Activated CD4-positive, alpha-beta memory T cell treated with anti-CD3 and anti-CD28 coated beads for 36 hours (primary cell): ENCODE measurements around the gene AGPAT2. TPM values are rescaled to one million over a fixed set of nuclear protein-coding genes. Genes with fewer than 3 reads are reported as not detected.
A peak's percentile ranks its signal among the peaks of the same experiment; 100 is the strongest.

Experiments used
- CTCF ChIA-PET: fragments of 350-600 bp; sonication (Branson Sonifier 250); formaldehyde crosslinking; loops from one replicate; lab custom pipeline; 2021; ENCODE audit warnings: antibody characterized with exemption, inconsistent platforms; lab: Charles Lee
- POLR2A ChIA-PET: fragments of 350-600 bp; sonication (Branson Sonifier 250); formaldehyde crosslinking; loops from one replicate; lab custom pipeline; 2021; ENCODE audit warnings: antibody characterized with exemption; lab: Charles Lee
- DNase-seq: peaks from one replicate; pipeline ENCODE4 v3.0.0-alpha.2; 2020
- H3K27ac Mint-ChIP-seq: one replicate; pipeline ENCODE4 v1.8.0; 2021; ENCODE audit warnings: mixed read lengths
- H3K27me3 Mint-ChIP-seq: one replicate; pipeline ENCODE4 v1.8.0; 2021; ENCODE audit warnings: mixed read lengths
- H3K36me3 Mint-ChIP-seq: one replicate; pipeline ENCODE4 v1.8.0; 2021; ENCODE audit warnings: mixed read lengths
- H3K4me1 Mint-ChIP-seq: one replicate; pipeline ENCODE4 v1.8.0; 2021; ENCODE audit warnings: low read depth, mixed read lengths
- H3K4me3 Mint-ChIP-seq: one replicate; pipeline ENCODE4 v1.8.0; 2021; ENCODE audit warnings: mild to moderate bottlenecking, mixed read lengths
- H3K9me3 Mint-ChIP-seq: one replicate; pipeline ENCODE4 v1.8.0; 2021; ENCODE audit warnings: mixed read lengths
- intact Hi-C: fragments of 100-400 bp; cut with micrococcal nuclease; formaldehyde crosslinking; loops from one replicate; pipeline ENCODE4 v1.15.1; 2023
- total RNA-seq, 2 experiments: library from RNA; stranded (reverse); gene quantifications; one replicate each; pipeline ENCODE4 v1.2.3, GENCODE V29; 2021

Gene AGPAT2
- total RNA-seq, 2 experiments from 2014 or later = 16.3 to 16.8 TPM

DNA sequence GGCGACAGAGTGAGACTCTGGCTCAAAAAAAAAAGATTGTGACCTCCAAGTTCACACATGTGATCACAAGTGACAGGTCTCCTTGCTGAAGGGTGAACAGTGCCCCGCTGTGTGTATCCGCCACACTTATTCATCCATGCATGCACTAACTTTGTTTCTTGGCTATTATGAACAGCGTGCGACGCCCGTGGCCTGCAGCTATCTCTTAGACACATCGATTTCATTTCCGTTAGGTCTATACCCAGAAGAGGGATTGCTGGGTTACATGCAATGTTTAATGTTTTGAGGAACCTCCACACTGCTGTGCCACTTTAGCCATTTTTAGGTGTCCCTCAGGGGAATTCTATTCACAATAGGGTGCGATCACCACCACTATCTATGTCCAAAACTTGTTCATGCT lies 36.6 kb downstream of the AGPAT2 start:
- Mint-ChIP-seq H3K27me3 (peaks cover 18% of the 10 kb centered on the region), H3K9me3 (no peaks in the 10 kb centered on the region), H3K4me3 (no peak overlapping the region), H3K36me3 (no peaks in the 10 kb centered on the region), H3K27ac (no peak overlapping the region), H3K4me1 (no peaks in the 10 kb centered on the region)
- intact Hi-C loops = no loop called here
- POLR2A ChIA-PET = no interaction called here
- CTCF ChIA-PET = interaction anchor here (0.6 kb wide), 1 partner anchor 21 kb away, joined by 4 read pairs; no protein-coding TSS in a partner anchor
- no peak for DNase-seq

- Mint-ChIP-seq H3K27ac (no peak overlapping the region), H3K4me3 (no peak overlapping the region), H3K27me3 (peaks cover 15% of the 10 kb centered on the region), H3K9me3 (no peaks in the 10 kb centered on the region), H3K4me1 (no peaks in the 10 kb centered on the region), H3K36me3 (no peaks in the 10 kb centered on the region)
- CTCF ChIA-PET = no interaction called here
- intact Hi-C loops = no loop called here
- DNase-seq = no peak
- POLR2A ChIA-PET = no interaction called here
These were observed 37.2 kb downstream of the AGPAT2 start for GRCh38 chr9:136650021-136650420.

DNA sequence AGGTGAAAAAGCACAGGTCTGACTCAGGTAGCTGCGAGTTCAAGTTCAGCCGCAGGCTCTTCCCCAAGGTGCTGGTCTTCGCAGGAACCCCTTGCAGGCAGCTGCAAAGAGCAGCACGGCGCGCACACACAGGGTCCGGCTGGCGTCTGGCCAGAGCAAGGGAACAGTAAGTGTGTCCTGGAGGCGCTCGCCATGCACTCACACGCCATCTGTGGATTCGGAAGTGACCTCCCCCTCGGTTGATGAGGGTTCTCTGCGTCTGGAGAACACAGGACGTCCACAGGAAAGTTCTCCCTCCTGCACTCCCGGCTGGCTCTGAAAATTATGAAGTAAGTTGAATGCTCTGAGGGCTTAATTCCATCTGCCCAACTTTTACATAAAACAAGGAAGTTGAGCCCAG lies 38.5 kb downstream of the AGPAT2 start:
- H3K4me3 Mint-ChIP-seq = no peak overlapping the region
- peaks cover 15% of the 10 kb centered on the region for H3K27me3 Mint-ChIP-seq
- H3K4me1 Mint-ChIP-seq = no peaks in the 10 kb centered on the region
- H3K27ac Mint-ChIP-seq = no peak overlapping the region
- no peaks in the 10 kb centered on the region for H3K36me3 Mint-ChIP-seq
- CTCF ChIA-PET = no interaction called here
- no peaks in the 10 kb centered on the region for H3K9me3 Mint-ChIP-seq
- no peak for DNase-seq
- POLR2A ChIA-PET = no interaction called here
- intact Hi-C loops = no loop called here

GRCh38 chr9:136646827-136647711 lies 40.2 kb downstream of the AGPAT2 start:
- Mint-ChIP-seq H3K27me3 (peaks cover 22% of the 10 kb centered on the region), H3K4me3 (no peak overlapping the region), H3K9me3 (no peaks in the 10 kb centered on the region), H3K4me1 (no peaks in the 10 kb centered on the region), H3K36me3 (no peaks in the 10 kb centered on the region), H3K27ac (no peak overlapping the region)
- no peak for DNase-seq
- CTCF ChIA-PET = interaction anchor here (1.3 to 5.6 kb wide), 2 partner anchors 15 to 159 kb away, joined by 3 to 96 read pairs; no protein-coding TSS in a partner anchor
- intact Hi-C loops = no loop called here
- POLR2A ChIA-PET = interaction anchor here (0.6 to 0.9 kb wide), 2 partner anchors 101 to 208 kb away, joined by 3 read pairs; partner anchors contain the start of gene NOTCH1

DNA sequence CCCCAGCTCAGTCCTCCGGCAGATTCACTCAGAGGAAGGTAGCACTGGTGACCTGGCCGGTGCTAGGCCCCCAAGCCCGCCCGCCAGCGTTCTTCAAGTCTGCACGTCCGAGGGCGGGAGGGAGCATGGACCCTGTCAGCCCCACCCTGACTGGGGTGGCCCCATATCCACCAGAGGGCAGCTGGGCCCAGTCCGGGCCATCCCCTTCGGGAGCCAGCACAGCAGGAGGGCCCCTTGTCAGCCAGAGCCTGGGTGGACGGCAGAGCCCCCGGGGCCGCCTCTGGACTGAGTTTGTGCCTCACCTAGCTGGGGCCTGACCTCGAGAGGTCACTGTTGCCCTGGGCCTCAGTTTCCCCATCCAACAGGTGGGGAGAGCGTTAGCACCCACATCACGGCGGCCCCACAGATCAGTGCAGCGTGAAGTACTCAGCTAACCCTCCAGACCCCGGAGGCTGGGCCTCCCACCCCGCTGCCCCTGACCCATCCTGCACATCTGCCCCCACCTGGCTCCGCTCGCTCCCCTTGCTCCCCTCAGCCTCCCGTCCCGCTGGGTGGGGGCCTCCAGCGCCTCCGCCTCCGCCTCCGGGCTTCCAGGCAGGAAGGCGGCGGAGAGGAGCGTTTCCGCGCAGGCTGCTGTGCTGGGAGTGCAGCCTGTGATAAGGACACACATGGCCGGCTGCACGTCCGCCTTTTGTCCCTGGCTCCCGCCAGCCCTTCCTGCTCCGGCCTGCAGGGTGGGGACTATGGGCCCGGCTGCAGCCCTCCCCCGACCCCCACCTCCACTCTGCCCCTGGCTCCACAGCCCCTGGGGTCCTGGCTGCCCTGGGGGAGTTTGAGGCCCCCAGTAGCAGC lies 41.1 kb downstream of the AGPAT2 start:
- no peaks in the 10 kb centered on the region for H3K36me3 Mint-ChIP-seq
- ChIA-PET CTCF (interaction anchor here (1.3 to 5.6 kb wide), 2 partner anchors 14 to 158 kb away, joined by 3 to 96 read pairs; no protein-coding TSS in a partner anchor), POLR2A (interaction anchor here (0.9 kb wide), 1 partner anchor 207 kb away, joined by 3 read pairs; no protein-coding TSS in a partner anchor)
- H3K9me3 Mint-ChIP-seq = no peaks in the 10 kb centered on the region
- intact Hi-C loops = loop anchor here (2.0 kb wide), 1 partner anchor 15 kb away; no protein-coding TSS in a partner anchor
- no peak for DNase-seq
- H3K4me1 Mint-ChIP-seq = no peaks in the 10 kb centered on the region
- H3K4me3 Mint-ChIP-seq = no peak overlapping the region
- peaks cover 22% of the 10 kb centered on the region for H3K27me3 Mint-ChIP-seq
- H3K27ac Mint-ChIP-seq = no peak overlapping the region

- no peaks in the 10 kb centered on the region for H3K9me3 Mint-ChIP-seq
- POLR2A ChIA-PET = no interaction called here
- H3K27me3 Mint-ChIP-seq = peaks cover 22% of the 10 kb centered on the region
- CTCF ChIA-PET = interaction anchor here (0.9 to 5.6 kb wide), 3 partner anchors 11 to 158 kb away, joined by 3 to 96 read pairs (median 6); partner anchors contain the start of gene EGFL7
- H3K36me3 Mint-ChIP-seq = no peaks in the 10 kb centered on the region
- intact Hi-C loops = loop anchor here (2.0 kb wide), 1 partner anchor 15 kb away; no protein-coding TSS in a partner anchor
- no peaks in the 10 kb centered on the region for H3K4me1 Mint-ChIP-seq
- no peak overlapping the region for H3K27ac Mint-ChIP-seq
- no peak for DNase-seq
- no peak overlapping the region for H3K4me3 Mint-ChIP-seq
These were observed 41.8 kb downstream of the AGPAT2 start for GRCh38 chr9:136645352-136645902.

DNA sequence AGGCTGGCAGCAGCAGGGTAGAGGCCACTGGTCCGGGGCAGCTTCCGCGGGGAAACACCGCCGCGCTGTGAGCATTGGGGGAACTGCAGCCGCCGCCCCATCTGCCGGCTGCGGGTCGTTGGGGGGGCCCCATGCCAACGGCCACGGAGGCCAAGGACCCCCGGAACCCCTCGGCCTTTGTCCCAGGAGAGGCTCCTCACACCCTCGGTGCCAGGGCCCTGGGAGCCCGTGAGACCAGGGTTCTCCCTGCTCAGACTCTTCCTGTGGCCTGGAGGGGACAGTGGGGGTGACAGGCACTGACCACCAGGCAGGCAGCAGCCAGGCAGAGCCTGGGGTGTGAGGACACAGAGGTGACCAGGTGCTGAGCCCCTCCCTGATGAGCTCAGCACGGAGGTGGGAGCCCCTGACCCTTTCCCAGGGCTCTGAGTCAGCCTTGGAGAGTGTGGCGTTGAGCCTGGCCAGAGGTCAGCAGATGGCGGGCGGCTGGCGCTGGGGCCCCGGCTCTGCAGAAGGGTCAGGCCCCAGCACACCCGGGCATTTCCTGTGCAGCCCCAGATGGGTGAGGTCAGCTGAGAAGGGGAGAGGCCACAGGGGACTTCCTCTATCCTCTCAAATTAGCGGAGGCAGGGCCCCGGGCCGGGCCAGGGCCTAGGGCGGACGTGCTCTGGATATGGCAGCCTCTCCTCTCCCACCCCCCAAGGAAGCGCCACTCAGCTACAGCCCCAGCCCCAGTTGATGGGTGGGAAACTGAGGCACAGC lies 42.5 kb downstream of the AGPAT2 start:
- peaks cover 22% of the 10 kb centered on the region for H3K27me3 Mint-ChIP-seq
- no peak overlapping the region for H3K4me3 Mint-ChIP-seq
- no peak overlapping the region for H3K27ac Mint-ChIP-seq
- H3K4me1 Mint-ChIP-seq = no peaks in the 10 kb centered on the region
- CTCF ChIA-PET = interaction anchor here (0.9 to 5.6 kb wide), 3 partner anchors 10 to 157 kb away, joined by 3 to 96 read pairs (median 6); partner anchors contain the start of gene EGFL7
- peak; percentile 80 for DNase-seq
- no peaks in the 10 kb centered on the region for H3K36me3 Mint-ChIP-seq
- intact Hi-C loops = loop anchor here (1.0 to 2.0 kb wide), 2 partner anchors 14 to 159 kb away; no protein-coding TSS in a partner anchor
- no peaks in the 10 kb centered on the region for H3K9me3 Mint-ChIP-seq
- POLR2A ChIA-PET = no interaction called here

DNA sequence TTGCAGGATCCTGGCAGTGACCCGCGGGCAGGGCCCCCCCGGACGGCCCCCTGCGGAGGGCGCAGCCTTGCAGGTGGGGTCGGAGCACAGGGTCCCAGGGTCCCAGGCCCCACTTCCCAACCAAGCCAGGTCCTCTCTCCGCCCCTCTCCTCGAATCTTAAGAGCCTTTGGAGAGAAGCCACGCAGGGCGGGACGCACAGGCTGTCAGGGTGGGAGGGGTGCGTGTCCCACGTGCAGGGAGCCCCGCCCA lies 43.0 kb downstream of the AGPAT2 start:
- H3K4me3 Mint-ChIP-seq = no peak overlapping the region
- POLR2A ChIA-PET = no interaction called here

DNA sequence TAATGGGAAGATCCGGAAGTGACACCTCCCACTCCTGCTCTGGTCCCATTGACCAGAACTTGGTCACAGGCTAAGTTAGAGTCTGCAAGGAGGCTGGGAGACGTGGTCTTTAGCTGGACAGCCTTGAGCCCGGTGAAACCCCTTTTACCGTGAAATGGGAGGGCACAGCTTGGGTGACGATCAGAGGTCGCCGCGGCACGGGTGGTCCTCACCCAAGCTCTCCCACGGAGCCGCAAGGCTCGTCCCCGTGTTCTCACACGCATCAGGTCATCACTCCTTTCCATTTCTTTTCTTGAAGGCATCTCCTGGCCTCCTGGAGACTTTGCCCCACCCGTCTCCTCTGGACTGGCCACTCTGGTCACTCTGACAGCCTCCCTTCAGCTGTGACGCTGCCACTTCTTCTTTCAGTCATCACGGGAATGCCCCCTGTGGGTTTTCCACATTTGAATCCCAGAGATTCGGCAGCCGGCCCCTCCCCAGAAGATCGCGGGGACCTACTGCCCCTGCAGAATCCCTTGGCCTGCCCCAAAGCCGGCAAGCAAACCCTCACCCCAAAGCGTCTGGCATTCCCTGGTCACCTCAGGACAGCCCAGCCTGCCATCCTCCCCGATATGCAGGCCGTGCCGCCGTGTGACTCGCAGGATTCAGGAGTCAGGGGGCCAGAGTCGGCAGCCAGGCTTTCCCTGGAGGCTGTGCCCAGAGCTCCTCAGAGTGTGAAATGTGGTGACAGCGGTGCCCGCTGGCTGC lies 43.5 kb downstream of the AGPAT2 start:
- no peaks in the 10 kb centered on the region for H3K9me3 Mint-ChIP-seq

More for the DNA sequence above, 43.0 kb downstream of the AGPAT2 start:
- Mint-ChIP-seq H3K27me3 (peaks cover 22% of the 10 kb centered on the region), H3K36me3 (no peaks in the 10 kb centered on the region), H3K27ac (no peak overlapping the region), H3K9me3 (no peaks in the 10 kb centered on the region), H3K4me1 (no peaks in the 10 kb centered on the region)
- intact Hi-C loops = loop anchor here (1.0 to 2.0 kb wide), 2 partner anchors 13 to 159 kb away; no protein-coding TSS in a partner anchor
- CTCF ChIA-PET = interaction anchor here (1.8 to 5.6 kb wide), 2 partner anchors 9 to 157 kb away, joined by 6 to 96 read pairs; no protein-coding TSS in a partner anchor
- DNase-seq = no peak

GRCh38 chr9:136642439-136642921 lies 44.8 kb downstream of the AGPAT2 start:
- intact Hi-C loops = no loop called here
- H3K4me3 Mint-ChIP-seq = no peak overlapping the region

More for the DNA sequence above, 43.5 kb downstream of the AGPAT2 start:
- Mint-ChIP-seq H3K27ac (no peak overlapping the region), H3K27me3 (peaks cover 20% of the 10 kb centered on the region), H3K36me3 (no peaks in the 10 kb centered on the region), H3K4me3 (no peak overlapping the region), H3K4me1 (no peaks in the 10 kb centered on the region)
- no peak for DNase-seq
- intact Hi-C loops = loop anchor here (1.0 to 2.0 kb wide), 2 partner anchors 13 to 158 kb away; no protein-coding TSS in a partner anchor
- POLR2A ChIA-PET = interaction anchor here (0.6 kb wide), 1 partner anchor 30 kb away, joined by 3 read pairs; no protein-coding TSS in a partner anchor
- CTCF ChIA-PET = interaction anchor here (1.8 to 5.6 kb wide), 2 partner anchors 9 to 156 kb away, joined by 6 to 96 read pairs; no protein-coding TSS in a partner anchor

More at GRCh38 chr9:136642439-136642921, 44.8 kb downstream of the AGPAT2 start:
- ChIA-PET POLR2A (interaction anchor here (0.6 kb wide), 1 partner anchor 25 kb away, joined by 3 read pairs; no protein-coding TSS in a partner anchor), CTCF (interaction anchor here (5.6 kb wide), 1 partner anchor 155 kb away, joined by 96 read pairs; no protein-coding TSS in a partner anchor)
- Mint-ChIP-seq H3K9me3 (no peaks in the 10 kb centered on the region), H3K27me3 (peaks cover 17% of the 10 kb centered on the region), H3K36me3 (no peaks in the 10 kb centered on the region), H3K4me1 (no peaks in the 10 kb centered on the region), H3K27ac (no peak overlapping the region)
- no peak for DNase-seq
